ENCODE results near the gene ORC6. TPM values are rescaled to one million over a fixed set of nuclear protein-coding genes. Genes with fewer than 3 reads are reported as not detected.

Gene ORC6
- total RNA-seq, 2 experiments from 2014 or later: 3.7 to 3.8 TPM

DNA sequence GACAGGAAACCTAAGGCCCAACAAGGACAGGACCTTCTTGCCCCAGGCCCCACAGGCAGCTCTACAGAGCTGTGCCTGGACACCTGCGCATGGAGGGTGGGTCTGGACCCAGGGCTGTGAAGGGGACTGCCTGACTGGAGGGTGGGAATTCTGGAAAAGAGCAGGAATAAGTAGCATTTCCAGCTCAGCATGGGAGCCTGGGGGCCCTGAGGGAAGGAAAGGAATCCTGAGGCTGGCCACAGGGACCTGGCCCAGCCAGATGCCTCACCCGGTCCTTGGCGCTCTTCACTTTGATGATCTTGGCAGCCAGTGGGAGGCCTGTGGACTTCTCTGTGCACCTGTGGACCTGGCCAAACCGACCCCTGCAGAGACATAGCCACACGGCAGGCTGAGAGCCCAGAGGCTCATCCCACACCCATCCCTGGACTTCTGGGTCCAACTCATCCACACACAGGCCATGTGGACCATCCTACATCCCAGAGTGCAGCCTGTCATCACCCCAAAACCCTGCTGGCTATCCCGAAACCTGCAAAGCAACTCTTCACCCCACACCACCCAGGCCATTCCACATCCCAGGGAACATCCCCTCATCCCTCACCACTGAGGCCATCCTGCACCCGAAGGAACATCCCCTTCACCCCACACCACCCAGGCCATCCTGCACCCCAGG lies 40.0 kb downstream of the ORC6 start:
- ChIA-PET CTCF (no interaction called here), POLR2A (no interaction called here)
- no peak for ATAC-seq (ENCODE audit: poor library complexity)
- Mint-ChIP-seq H3K9me3 (peaks cover 5% of the 10 kb centered on the region), H3K4me1 (ENCODE audit: low read depth) (no peaks in the 10 kb centered on the region), H3K27me3 (no peaks in the 10 kb centered on the region), H3K27ac (no peak overlapping the region), H3K36me3 (ENCODE audit: low read depth) (no peaks in the 10 kb centered on the region), H3K4me3 (no peak overlapping the region)
- intact Hi-C loops (cut with DNase I, micrococcal nuclease): no loop called here
- H3K9me3 ChIP-seq (ENCODE audit: control insufficient read depth in 1 of 2, insufficient read depth in 1 of 2, low read length in 2 of 2): no peaks in the 10 kb centered on the region
- TF ChIP-seq, protein P1, sequence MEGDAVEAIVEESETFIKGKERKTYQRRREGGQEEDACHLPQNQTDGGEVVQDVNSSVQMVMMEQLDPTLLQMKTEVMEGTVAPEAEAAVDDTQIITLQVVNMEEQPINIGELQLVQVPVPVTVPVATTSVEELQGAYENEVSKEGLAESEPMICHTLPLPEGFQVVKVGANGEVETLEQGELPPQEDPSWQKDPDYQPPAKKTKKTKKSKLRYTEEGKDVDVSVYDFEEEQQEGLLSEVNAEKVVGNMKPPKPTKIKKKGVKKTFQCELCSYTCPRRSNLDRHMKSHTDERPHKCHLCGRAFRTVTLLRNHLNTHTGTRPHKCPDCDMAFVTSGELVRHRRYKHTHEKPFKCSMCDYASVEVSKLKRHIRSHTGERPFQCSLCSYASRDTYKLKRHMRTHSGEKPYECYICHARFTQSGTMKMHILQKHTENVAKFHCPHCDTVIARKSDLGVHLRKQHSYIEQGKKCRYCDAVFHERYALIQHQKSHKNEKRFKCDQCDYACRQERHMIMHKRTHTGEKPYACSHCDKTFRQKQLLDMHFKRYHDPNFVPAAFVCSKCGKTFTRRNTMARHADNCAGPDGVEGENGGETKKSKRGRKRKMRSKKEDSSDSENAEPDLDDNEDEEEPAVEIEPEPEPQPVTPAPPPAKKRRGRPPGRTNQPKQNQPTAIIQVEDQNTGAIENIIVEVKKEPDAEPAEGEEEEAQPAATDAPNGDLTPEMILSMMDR (IDR thresholded peaks at IDR 0.05): no peak
- no peak for DNase-seq
- H3K27me3 ChIP-seq (ENCODE audit: control insufficient read depth in 1 of 2, insufficient read depth in 2 of 2, low read length in 2 of 2): no peaks in the 10 kb centered on the region
- H3K36me3 ChIP-seq (ENCODE audit: insufficient read depth, low read length): no peaks in the 10 kb centered on the region
- no peak overlapping the region for H3K27ac ChIP-seq (ENCODE audit: low read depth in 1 of 2, low read length in 2 of 2)
- no peaks in the 10 kb centered on the region for H3K4me1 ChIP-seq (ENCODE audit: insufficient read depth, low read length)
- no peak overlapping the region for H3K4me3 ChIP-seq (ENCODE audit: low read length)

DNA sequence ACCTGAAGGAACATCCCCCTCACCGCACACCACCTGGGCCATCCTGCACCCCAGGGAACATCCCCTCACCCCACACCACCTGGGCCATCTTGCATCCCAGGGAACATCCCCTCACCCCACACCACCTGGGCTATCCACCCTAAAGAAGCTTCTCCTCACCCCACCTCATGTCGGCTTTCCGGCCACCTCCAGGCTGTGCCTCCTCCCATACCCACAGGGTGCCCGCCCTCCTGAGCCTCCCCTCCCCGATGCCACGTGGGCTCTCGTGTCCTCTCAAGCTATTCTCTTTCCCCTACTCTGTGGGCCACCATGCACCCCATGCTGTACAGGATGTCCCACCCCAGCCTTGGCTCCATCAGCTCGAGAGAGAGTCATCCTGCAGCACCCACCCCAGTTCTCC lies 40.7 kb downstream of the ORC6 start:
- ChIA-PET POLR2A (no interaction called here), CTCF (no interaction called here)
- H3K27me3 ChIP-seq (ENCODE audit: control insufficient read depth in 1 of 2, insufficient read depth in 2 of 2, low read length in 2 of 2): no peaks in the 10 kb centered on the region
- H3K4me1 Mint-ChIP-seq (ENCODE audit: low read depth): no peaks in the 10 kb centered on the region
- no peak overlapping the region for H3K4me3 Mint-ChIP-seq
- H3K27ac Mint-ChIP-seq: no peak overlapping the region
- no peaks in the 10 kb centered on the region for H3K36me3 ChIP-seq (ENCODE audit: insufficient read depth, low read length)
- no peaks in the 10 kb centered on the region for H3K4me1 ChIP-seq (ENCODE audit: insufficient read depth, low read length)
- ATAC-seq (ENCODE audit: poor library complexity) (no peak), DNase-seq (no peak)
- intact Hi-C loops (cut with DNase I, micrococcal nuclease): no loop called here
- TF ChIP-seq, protein P1 (IDR thresholded peaks at IDR 0.05): no peak
- no peaks in the 10 kb centered on the region for H3K27me3 Mint-ChIP-seq
- H3K27ac ChIP-seq (ENCODE audit: low read depth in 1 of 2, low read length in 2 of 2): no peak overlapping the region
- H3K9me3 ChIP-seq (ENCODE audit: control insufficient read depth in 1 of 2, insufficient read depth in 1 of 2, low read length in 2 of 2): no peaks in the 10 kb centered on the region
- H3K4me3 ChIP-seq (ENCODE audit: low read length): no peak overlapping the region
- peaks cover 4% of the 10 kb centered on the region for H3K9me3 Mint-ChIP-seq
- H3K36me3 Mint-ChIP-seq (ENCODE audit: low read depth): no peaks in the 10 kb centered on the region

DNA sequence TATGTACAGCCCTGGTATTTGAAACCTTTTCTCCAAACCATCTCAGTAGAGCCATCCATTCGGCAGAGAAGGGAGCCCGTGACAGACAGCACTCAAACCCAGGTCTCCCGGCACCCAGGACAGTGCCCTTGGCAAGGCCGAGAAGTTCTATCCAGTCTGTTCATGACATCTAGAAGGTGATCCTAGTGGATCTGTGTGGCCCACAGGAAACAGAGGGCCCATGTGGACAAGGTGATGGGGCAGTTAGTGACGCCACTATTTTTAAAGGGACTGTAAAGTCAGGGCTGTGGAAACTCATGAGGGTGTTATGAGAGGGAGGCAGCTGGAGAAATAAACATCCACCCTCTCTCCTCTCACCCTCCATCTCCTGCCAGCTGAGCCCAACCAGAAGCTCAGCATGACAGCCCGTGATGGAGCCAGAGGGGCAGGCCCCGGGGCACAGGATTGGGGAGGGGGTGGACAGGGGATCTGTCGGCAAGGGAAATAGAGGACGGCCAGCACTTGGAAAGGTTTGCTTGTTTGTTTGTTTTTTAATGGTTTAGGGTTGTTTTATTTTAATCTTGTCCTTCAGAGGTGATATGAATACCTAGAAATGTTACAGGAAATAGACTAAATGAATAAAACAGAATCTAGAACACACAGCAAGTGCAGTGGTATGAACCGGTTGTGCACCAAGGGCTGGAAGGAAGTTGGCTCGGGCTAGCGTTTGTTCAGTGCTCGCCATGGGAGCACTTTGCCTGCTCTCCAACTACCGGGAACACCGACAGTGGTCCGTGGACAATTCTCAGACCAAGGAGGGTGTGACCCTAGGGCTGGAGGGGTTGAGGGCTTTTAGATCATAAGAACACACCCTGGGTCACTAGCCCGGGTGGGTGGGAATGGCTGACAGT lies 41.6 kb downstream of the ORC6 start:
- no peak overlapping the region for H3K27ac Mint-ChIP-seq
- no peaks in the 10 kb centered on the region for H3K36me3 ChIP-seq (ENCODE audit: insufficient read depth, low read length)
- POLR2A ChIA-PET: no interaction called here
- no peaks in the 10 kb centered on the region for H3K27me3 ChIP-seq (ENCODE audit: control insufficient read depth in 1 of 2, insufficient read depth in 2 of 2, low read length in 2 of 2)
- no peaks in the 10 kb centered on the region for H3K27me3 Mint-ChIP-seq
- intact Hi-C loops (cut with DNase I, micrococcal nuclease): no loop called here
- DNase-seq (no peak), ATAC-seq (ENCODE audit: poor library complexity) (no peak)
- H3K27ac ChIP-seq (ENCODE audit: low read depth in 1 of 2, low read length in 2 of 2): no peak overlapping the region
- no peaks in the 10 kb centered on the region for H3K4me1 Mint-ChIP-seq (ENCODE audit: low read depth)
- no peaks in the 10 kb centered on the region for H3K4me1 ChIP-seq (ENCODE audit: insufficient read depth, low read length)
- no peaks in the 10 kb centered on the region for H3K9me3 ChIP-seq (ENCODE audit: control insufficient read depth in 1 of 2, insufficient read depth in 1 of 2, low read length in 2 of 2)
- TF ChIP-seq, protein P1 (IDR thresholded peaks at IDR 0.05): no peak
- no peaks in the 10 kb centered on the region for H3K9me3 Mint-ChIP-seq
- no peak overlapping the region for H3K4me3 ChIP-seq (ENCODE audit: low read length)
- H3K4me3 Mint-ChIP-seq: no peak overlapping the region
- CTCF ChIA-PET: no interaction called here
- H3K36me3 Mint-ChIP-seq (ENCODE audit: low read depth): no peaks in the 10 kb centered on the region
